ACHN (cell line): ENCODE data around the gene PITX1.
"Not testable (repeated sequence)": the region's sequence is repeated elsewhere in the genome, so short reads cannot be mapped to it uniquely, and the experiment has no call there.

ENCODE experiments used
- DNase-seq: peaks from one replicate; pipeline ENCODE4 v3.0.0-alpha.2; 2015
- in situ Hi-C: cut with HindIII; loops from 2 replicates; pipeline ENCODE4 v1.10.0; 2017; ENCODE audit warnings: low sequenced_read_pairs, low pct_ligation_motif_present, low pct_unique_long_range_greater_than_20kb

The PITX1 gene

GRCh38 chr5:135033901-135034235 lies at the start of gene PITX1:
TSS of gene PITX1 (minus strand) at chr5:135034228. CDS start at chr5:135033881, 347 bp downstream.
- no peak for DNase-seq
- in situ Hi-C loops: no loop called here

GRCh38 chr5:135083334-135083733 lies 49.3 kb upstream of the PITX1 start:
- DNase-seq, in situ Hi-C loops: not testable (repeated sequence)

- no peak for DNase-seq
- in situ Hi-C loops: no loop called here
Measured at GRCh38 chr5:135081240-135081639, 47.2 kb upstream of the PITX1 start.

GRCh38 chr5:135079760-135080159 lies 45.7 kb upstream of the PITX1 start:
- no peak for DNase-seq
- in situ Hi-C loops: no loop called here

GRCh38 chr5:135079099-135079681 lies 45.2 kb upstream of the PITX1 start:
- in situ Hi-C loops: no loop called here
- no peak for DNase-seq

- no peak for DNase-seq
- in situ Hi-C loops: no loop called here
Measured at GRCh38 chr5:135076801-135077200, 42.8 kb upstream of the PITX1 start.

- DNase-seq: no peak
- in situ Hi-C loops: no loop called here
Measured at GRCh38 chr5:135076051-135076491, 42.0 kb upstream of the PITX1 start.

- in situ Hi-C loops: no loop called here
- no peak for DNase-seq
Measured at GRCh38 chr5:135075621-135076020, 41.6 kb upstream of the PITX1 start.

- in situ Hi-C loops: no loop called here
- DNase-seq: no peak
Measured at GRCh38 chr5:135073761-135074345, 39.8 kb upstream of the PITX1 start.

- in situ Hi-C loops: no loop called here
- no peak for DNase-seq
Measured at GRCh38 chr5:135072387-135073281, 38.6 kb upstream of the PITX1 start.

GRCh38 chr5:135071311-135071710 lies 37.3 kb upstream of the PITX1 start:
- in situ Hi-C loops: no loop called here
- no peak for DNase-seq

- no peak for DNase-seq
- in situ Hi-C loops: no loop called here
Measured at GRCh38 chr5:135069895-135070657, 36.0 kb upstream of the PITX1 start.

GRCh38 chr5:135069016-135069770 lies 35.2 kb upstream of the PITX1 start:
- in situ Hi-C loops: no loop called here
- DNase-seq: no peak

GRCh38 chr5:135067587-135067986 lies 33.6 kb upstream of the PITX1 start:
- in situ Hi-C loops: no loop called here
- DNase-seq: no peak

- no peak for DNase-seq
- in situ Hi-C loops: no loop called here
Measured at GRCh38 chr5:135066781-135067180, 32.8 kb upstream of the PITX1 start.

GRCh38 chr5:135065306-135066265 lies 31.6 kb upstream of the PITX1 start:
- in situ Hi-C loops: no loop called here
- no peak for DNase-seq

GRCh38 chr5:135064235-135064570 lies 30.2 kb upstream of the PITX1 start:
- in situ Hi-C loops: no loop called here
- DNase-seq: no peak
